ENCODE measurements around the gene TCTA. TPM values are rescaled to one million over a fixed set of nuclear protein-coding genes. Genes with fewer than 3 reads are reported as not detected.

The TCTA gene
- total and polyA plus RNA-seq, 9 of the 15 experiments (the other 6 are each of a cell fraction or from before 2014, with no cell fraction given) = 4.0 to 15.4 (median 8.2) TPM

GRCh38 chr3:49411968-49412631, at the start of gene TCTA, which contains the start of gene RHOA (continued):
- TF ChIP-seq ZNF695 (CRISPR knock-in tag; IDR thresholded peaks at IDR 0.05) = no peak
- no peak for TF ChIP-seq ZNF133 (CRISPR knock-in tag; IDR thresholded peaks at IDR 0.05)
- TF ChIP-seq SMAD2 (IDR thresholded peaks at IDR 0.05; ENCODE audit: low read depth, low read length) = no peak
- TF ChIP-seq ZFX (CRISPR knock-in tag; IDR thresholded peaks at IDR 0.05) = peak; percentile 92
- TF ChIP-seq ZBTB2 (IDR thresholded peaks at IDR 0.05) = peak; percentile 93
- TF ChIP-seq SIN3A (IDR thresholded peaks at IDR 0.05; ENCODE audit: borderline replicate concordance in 2 of 2, control insufficient read depth in 1 of 2, low read depth in 2 of 2, low read length in 2 of 2) = peak; percentile 26 to 79; a peak in 1 of 4 replicates
- peak; percentile 16; the same call in 1 of the 2 replicates for TF ChIP-seq GABPA (tag; conservative IDR thresholded peaks at IDR 0.05; ENCODE audit: low read depth)
- peak; percentile 64 for TF ChIP-seq HMGN3 (IDR thresholded peaks at IDR 0.05; ENCODE audit: borderline replicate concordance, extremely low read depth, insufficient read length, low read depth, low read length)
- TF ChIP-seq MIER1 (IDR thresholded peaks at IDR 0.05; ENCODE audit: low read depth) = no peak
- 0 out of 2 replicates have a peak, but pooled peaks have one; percentile 56 for TF ChIP-seq MXI1 (IDR thresholded peaks at IDR 0.05; ENCODE audit: low read depth, low read length)
- TF ChIP-seq ZNF766 (CRISPR knock-in tag; conservative IDR thresholded peaks at IDR 0.05) = peak; percentile 82; the same call in 1 of the 2 replicates
- peak; percentile 21; the same call in 1 of the 2 replicates for TF ChIP-seq DMBX1 (CRISPR knock-in tag; IDR thresholded peaks at IDR 0.05; ENCODE audit: borderline replicate concordance)
- TF ChIP-seq ZNF511 (CRISPR knock-in tag; IDR thresholded peaks at IDR 0.05) = 0 out of 2 replicates have a peak, but pooled peaks have one; percentile 63
- no peak for TF ChIP-seq CBX2 (IDR thresholded peaks at IDR 0.05; ENCODE audit: insufficient read depth, low read length, poor library complexity, severe bottlenecking)
- TF ChIP-seq MCM5 (IDR thresholded peaks at IDR 0.05; ENCODE audit: low read depth) = no peak
- TF ChIP-seq NELFE (IDR thresholded peaks at IDR 0.05; ENCODE audit: insufficient read depth, insufficient read length) = peak; percentile 42
- 0 out of 2 replicates have a peak, but pooled peaks have one; percentile 17 for TF ChIP-seq GABPB1 (CRISPR knock-in tag; IDR thresholded peaks at IDR 0.05)
- peak; percentile 98 for TF ChIP-seq TBP (optimal IDR thresholded peaks at IDR 0.05; ENCODE audit: low read depth, low read length)
- TF ChIP-seq CEBPB (tag; IDR thresholded peaks at IDR 0.05) = peak; percentile 61
- peak; percentile 73; the same call in 1 of the 2 replicates for TF ChIP-seq ZNF584 (CRISPR knock-in tag; IDR thresholded peaks at IDR 0.05; ENCODE audit: low read depth)
- no peak for TF ChIP-seq TCF7L2 (IDR thresholded peaks at IDR 0.05; ENCODE audit: low read depth, low read length)
- no peak for TF ChIP-seq ZNF436 (CRISPR knock-in tag; IDR thresholded peaks at IDR 0.05)
- TF ChIP-seq SAFB (IDR thresholded peaks at IDR 0.05; ENCODE audit: borderline replicate concordance, low read depth, low read length) = peak; percentile 89
- TF ChIP-seq NONO (IDR thresholded peaks at IDR 0.05; ENCODE audit: low read depth in 2 of 2, low read length in 1 of 2) = peak in 1 of 2 experiments; percentile 57; a peak in 1 of 4 replicates
- no peak for TF ChIP-seq FOXK1 (CRISPR knock-in tag; IDR thresholded peaks at IDR 0.05; ENCODE audit: borderline replicate concordance)

Measured in K562 (cell line).